Central memory CD8-positive, alpha-beta T cell (primary cell): Measurements from ENCODE around the gene PTP4A1.

Experiments used
- ATAC-seq: fragments of 150-1000 bp; cut with Tn5 transposase; replicated peaks from 2 replicates; pipeline ENCODE4 v1.10.0; 2022; ENCODE audit warnings: mild to moderate bottlenecking, moderate FRiP score, moderate number of reproducible peaks; ENCODE audit not compliant: poor library complexity, severe bottlenecking; ENCODE audit errors: extremely low read depth
- DNase-seq, 2 donors: peaks; one replicate each; pipeline ENCODE4 v3.0.0; 2021; ENCODE audit warnings: low spot score in 2 of 2
- H3K27ac Mint-ChIP-seq: one replicate; pipeline ENCODE4 v1.8.0; 2022; ENCODE audit warnings: low read depth, mild to moderate bottlenecking, moderate library complexity, mixed read lengths
- H3K27me3 Mint-ChIP-seq: one replicate; pipeline ENCODE4 v1.8.0; 2022; ENCODE audit warnings: mixed read lengths
- H3K36me3 Mint-ChIP-seq: one replicate; pipeline ENCODE4 v1.8.0; 2022; ENCODE audit warnings: mild to moderate bottlenecking, moderate library complexity, mixed read lengths; ENCODE audit not compliant: insufficient read depth
- H3K4me1 Mint-ChIP-seq: one replicate; pipeline ENCODE4 v1.8.0; 2022; ENCODE audit warnings: mixed read lengths
- H3K4me3 Mint-ChIP-seq: one replicate; pipeline ENCODE4 v1.8.0; 2022; ENCODE audit warnings: mild to moderate bottlenecking, moderate library complexity, mixed read lengths
- H3K9me3 Mint-ChIP-seq: one replicate; pipeline ENCODE4 v1.8.0; 2022; ENCODE audit warnings: mixed read lengths

The PTP4A1 gene

GRCh38 chr6:63537959-63538300, 34.4 kb upstream of the PTP4A1 start:
- Mint-ChIP-seq H3K27ac (no peak overlapping the region), H3K36me3 (no peaks in the 10 kb centered on the region), H3K9me3 (no peaks in the 10 kb centered on the region), H3K4me3 (no peak overlapping the region), H3K27me3 (peaks cover 18% of the 10 kb centered on the region), H3K4me1 (no peaks in the 10 kb centered on the region)
- DNase-seq, result no peak
- ATAC-seq, result no peak

- no peaks in the 10 kb centered on the region for H3K4me1 Mint-ChIP-seq
- H3K27ac Mint-ChIP-seq, result no peak overlapping the region
- ATAC-seq, result no peak
- no peak for DNase-seq
- no peaks in the 10 kb centered on the region for H3K36me3 Mint-ChIP-seq
- H3K4me3 Mint-ChIP-seq, result no peak overlapping the region
- H3K9me3 Mint-ChIP-seq, result no peaks in the 10 kb centered on the region
- H3K27me3 Mint-ChIP-seq, result peaks cover 22% of the 10 kb centered on the region
Observed at GRCh38 chr6:63538550-63538949, 33.7 kb upstream of the PTP4A1 start.

- Mint-ChIP-seq H3K4me1 (no peaks in the 10 kb centered on the region), H3K4me3 (no peak overlapping the region), H3K27me3 (peaks cover 37% of the 10 kb centered on the region), H3K9me3 (no peaks in the 10 kb centered on the region), H3K27ac (no peak overlapping the region), H3K36me3 (no peaks in the 10 kb centered on the region)
- no peak for DNase-seq
- no peak for ATAC-seq
Observed at GRCh38 chr6:63543001-63543400, 29.3 kb upstream of the PTP4A1 start.

GRCh38 chr6:63543982-63544381, 28.3 kb upstream of the PTP4A1 start:
- Mint-ChIP-seq H3K36me3 (no peaks in the 10 kb centered on the region), H3K9me3 (no peaks in the 10 kb centered on the region), H3K4me3 (no peak overlapping the region), H3K4me1 (no peaks in the 10 kb centered on the region), H3K27ac (no peak overlapping the region), H3K27me3 (peaks cover 46% of the 10 kb centered on the region)
- no peak for DNase-seq
- no peak for ATAC-seq

- H3K9me3 Mint-ChIP-seq, result no peaks in the 10 kb centered on the region
- H3K27ac Mint-ChIP-seq, result no peak overlapping the region
- H3K4me1 Mint-ChIP-seq, result no peaks in the 10 kb centered on the region
- peaks cover 47% of the 10 kb centered on the region for H3K27me3 Mint-ChIP-seq
- no peaks in the 10 kb centered on the region for H3K36me3 Mint-ChIP-seq
- ATAC-seq (no peak), DNase-seq (no peak)
- H3K4me3 Mint-ChIP-seq, result no peak overlapping the region
Observed at GRCh38 chr6:63546236-63546635, 26.0 kb upstream of the PTP4A1 start.

- no peaks in the 10 kb centered on the region for H3K36me3 Mint-ChIP-seq
- no peaks in the 10 kb centered on the region for H3K4me1 Mint-ChIP-seq
- H3K27ac Mint-ChIP-seq, result no peak overlapping the region
- no peaks in the 10 kb centered on the region for H3K9me3 Mint-ChIP-seq
- DNase-seq, result no peak
- H3K27me3 Mint-ChIP-seq, result peaks cover 43% of the 10 kb centered on the region
- no peak overlapping the region for H3K4me3 Mint-ChIP-seq
- no peak for ATAC-seq
Observed at GRCh38 chr6:63546697-63547096, 25.6 kb upstream of the PTP4A1 start.

GRCh38 chr6:63549076-63549475, 23.2 kb upstream of the PTP4A1 start:
- Mint-ChIP-seq H3K4me3 (no peak overlapping the region), H3K27ac (no peak overlapping the region), H3K4me1 (no peaks in the 10 kb centered on the region), H3K9me3 (no peaks in the 10 kb centered on the region), H3K27me3 (peaks cover 40% of the 10 kb centered on the region), H3K36me3 (no peaks in the 10 kb centered on the region)
- DNase-seq, result no peak
- ATAC-seq, result no peak

GRCh38 chr6:63553208-63553607, 19.1 kb upstream of the PTP4A1 start:
- ATAC-seq, result no peak
- Mint-ChIP-seq H3K36me3 (no peaks in the 10 kb centered on the region), H3K27ac (no peak overlapping the region), H3K27me3 (peaks cover 60% of the 10 kb centered on the region), H3K9me3 (no peaks in the 10 kb centered on the region), H3K4me3 (no peak overlapping the region), H3K4me1 (no peaks in the 10 kb centered on the region)
- no peak for DNase-seq

GRCh38 chr6:63553900-63554299, 18.4 kb upstream of the PTP4A1 start:
- Mint-ChIP-seq H3K4me1 (no peaks in the 10 kb centered on the region), H3K4me3 (no peak overlapping the region), H3K27me3 (peaks cover 60% of the 10 kb centered on the region), H3K9me3 (no peaks in the 10 kb centered on the region), H3K36me3 (no peaks in the 10 kb centered on the region), H3K27ac (no peak overlapping the region)
- ATAC-seq, result no peak
- DNase-seq, result no peak

GRCh38 chr6:63554782-63555181, 17.5 kb upstream of the PTP4A1 start:
- Mint-ChIP-seq H3K27me3 (peaks cover 58% of the 10 kb centered on the region), H3K27ac (no peak overlapping the region), H3K36me3 (no peaks in the 10 kb centered on the region), H3K9me3 (no peaks in the 10 kb centered on the region), H3K4me3 (no peak overlapping the region), H3K4me1 (no peaks in the 10 kb centered on the region)
- DNase-seq (no peak), ATAC-seq (no peak)

GRCh38 chr6:63556369-63556768, 15.9 kb upstream of the PTP4A1 start:
- ATAC-seq, result no peak
- H3K27me3 Mint-ChIP-seq, result peaks cover 58% of the 10 kb centered on the region
- no peak for DNase-seq
- no peaks in the 10 kb centered on the region for H3K9me3 Mint-ChIP-seq
- no peaks in the 10 kb centered on the region for H3K4me1 Mint-ChIP-seq
- no peak overlapping the region for H3K4me3 Mint-ChIP-seq
- no peak overlapping the region for H3K27ac Mint-ChIP-seq
- no peaks in the 10 kb centered on the region for H3K36me3 Mint-ChIP-seq

- H3K4me1 Mint-ChIP-seq, result no peaks in the 10 kb centered on the region
- DNase-seq (no peak), ATAC-seq (no peak)
- H3K36me3 Mint-ChIP-seq, result no peaks in the 10 kb centered on the region
- H3K9me3 Mint-ChIP-seq, result no peaks in the 10 kb centered on the region
- H3K27me3 Mint-ChIP-seq, result peaks cover 52% of the 10 kb centered on the region
- H3K4me3 Mint-ChIP-seq, result no peak overlapping the region
- H3K27ac Mint-ChIP-seq, result no peak overlapping the region
Observed at GRCh38 chr6:63558278-63558677, 14.0 kb upstream of the PTP4A1 start.

GRCh38 chr6:63560801-63561287, 11.4 kb upstream of the PTP4A1 start:
- DNase-seq, result no peak
- ATAC-seq, result no peak
- no peaks in the 10 kb centered on the region for H3K9me3 Mint-ChIP-seq
- no peak overlapping the region for H3K4me3 Mint-ChIP-seq
- H3K27ac Mint-ChIP-seq, result no peak overlapping the region
- H3K36me3 Mint-ChIP-seq, result no peaks in the 10 kb centered on the region
- H3K27me3 Mint-ChIP-seq, result peaks cover 42% of the 10 kb centered on the region
- no peaks in the 10 kb centered on the region for H3K4me1 Mint-ChIP-seq

- peaks cover 37% of the 10 kb centered on the region for H3K27me3 Mint-ChIP-seq
- H3K4me3 Mint-ChIP-seq, result no peak overlapping the region
- no peak overlapping the region for H3K27ac Mint-ChIP-seq
- no peak for DNase-seq
- no peaks in the 10 kb centered on the region for H3K9me3 Mint-ChIP-seq
- no peak for ATAC-seq
- no peaks in the 10 kb centered on the region for H3K4me1 Mint-ChIP-seq
- no peaks in the 10 kb centered on the region for H3K36me3 Mint-ChIP-seq
Observed at GRCh38 chr6:63561288-63561687, 11.0 kb upstream of the PTP4A1 start.
